Activated B cell treated with CpG ODN at 0.5 μM for 24 hours (primary cell): ENCODE data around the gene CAMSAP3. TPM values are rescaled to one million over a fixed set of nuclear protein-coding genes. Genes with fewer than 3 reads are reported as not detected.

Source experiments
- ATAC-seq: fragments of 200-7000 bp; cut with Tn5 transposase; one replicate; pipeline ENCODE4 v1.10.0; 2021; ENCODE audit warnings: low read depth, mild to moderate bottlenecking, moderate library complexity
- CTCF ChIA-PET: fragments of 350-600 bp; sonication (Branson Sonifier 250); formaldehyde crosslinking; loops from one replicate; lab custom pipeline; 2021; ENCODE audit warnings: antibody characterized with exemption; lab: Charles Lee
- POLR2A ChIA-PET: fragments of 350-600 bp; sonication (Branson Sonifier 250); formaldehyde crosslinking; loops from one replicate; lab custom pipeline; 2021; ENCODE audit warnings: antibody characterized with exemption; lab: Charles Lee
- DNase-seq: peaks from one replicate; pipeline ENCODE4 v3.0.0; 2022
- H3K27ac Mint-ChIP-seq: one replicate; pipeline ENCODE4 v1.8.0; 2020; ENCODE audit warnings: mixed read lengths
- H3K27me3 Mint-ChIP-seq: one replicate; pipeline ENCODE4 v1.8.0; 2021; ENCODE audit warnings: mixed read lengths
- H3K36me3 Mint-ChIP-seq: one replicate; pipeline ENCODE4 v1.8.0; 2021; ENCODE audit warnings: low read depth, mixed read lengths
- H3K4me1 Mint-ChIP-seq: one replicate; pipeline ENCODE4 v1.8.0; 2021; ENCODE audit warnings: mixed read lengths
- H3K4me3 Mint-ChIP-seq: one replicate; pipeline ENCODE4 v1.8.0; 2020; ENCODE audit warnings: mild to moderate bottlenecking, mixed read lengths
- H3K9me3 Mint-ChIP-seq: one replicate; pipeline ENCODE4 v1.8.0; 2020; ENCODE audit warnings: mixed read lengths
- CTCF ChIP-seq: fragments of 200-600 bp; IDR thresholded peaks from one replicate; pipeline ENCODE4 v1.8.0; 2022; ENCODE audit warnings: antibody characterized with exemption, mild to moderate bottlenecking
- intact Hi-C: fragments of 100-400 bp; cut with micrococcal nuclease; formaldehyde crosslinking; loops from one replicate; pipeline ENCODE4 v1.15.1; 2024
- total RNA-seq: library from RNA; stranded (reverse); gene quantifications from 2 replicates; pipeline ENCODE4 v1.2.3, GENCODE V29; 2022

CAMSAP3 gene
- total RNA-seq, 1 donor from 2014 or later: 0.80 TPM

GRCh38 chr19:7550169-7550770, 45.4 kb upstream of the CAMSAP3 start:
- Mint-ChIP-seq H3K4me3 (no peak overlapping the region), H3K36me3 (peaks cover 42% of the 10 kb centered on the region), H3K27ac (no peak overlapping the region), H3K27me3 (no peaks in the 10 kb centered on the region), H3K4me1 (peaks cover 10% of the 10 kb centered on the region), H3K9me3 (no peaks in the 10 kb centered on the region)
- DNase-seq (no peak), ATAC-seq (no peak)
- ChIA-PET CTCF (no interaction called here), POLR2A (no interaction called here)
- no peak for TF ChIP-seq CTCF
- intact Hi-C loops: no loop called here

GRCh38 chr19:7550987-7551761, 44.5 kb upstream of the CAMSAP3 start:
- peak; percentile 22 for DNase-seq
- intact Hi-C loops: loop anchor here (1.0 kb wide), 1 partner anchor 16 kb away; the partner anchor contains the start of gene PNPLA6

GRCh38 chr19:7552781-7553180, 42.9 kb upstream of the CAMSAP3 start:
- CTCF ChIA-PET: interaction anchor here (1.5 kb wide), 1 partner anchor 16 kb away, joined by 5 read pairs; no protein-coding TSS in a partner anchor

More at GRCh38 chr19:7550987-7551761, 44.5 kb upstream of the CAMSAP3 start:
- H3K27me3 Mint-ChIP-seq: no peaks in the 10 kb centered on the region
- H3K4me3 Mint-ChIP-seq: no peak overlapping the region
- peak; percentile 81 for ATAC-seq
- no peak for TF ChIP-seq CTCF
- ChIA-PET POLR2A (no interaction called here), CTCF (no interaction called here)
- H3K9me3 Mint-ChIP-seq: no peaks in the 10 kb centered on the region
- peaks cover 3% of the 10 kb centered on the region for H3K4me1 Mint-ChIP-seq
- peaks cover 40% of the 10 kb centered on the region for H3K36me3 Mint-ChIP-seq
- H3K27ac Mint-ChIP-seq: no peak overlapping the region

GRCh38 chr19:7554565-7554964, 41.1 kb upstream of the CAMSAP3 start:
- Mint-ChIP-seq H3K27me3 (no peaks in the 10 kb centered on the region), H3K9me3 (no peaks in the 10 kb centered on the region), H3K4me1 (peaks cover 3% of the 10 kb centered on the region), H3K4me3 (no peak overlapping the region), H3K27ac (no peak overlapping the region), H3K36me3 (peaks cover 68% of the 10 kb centered on the region)
- intact Hi-C loops: no loop called here
- CTCF ChIA-PET: interaction anchor here (0.6 kb wide), 1 partner anchor 18 kb away, joined by 4 read pairs; no protein-coding TSS in a partner anchor
- DNase-seq: no peak
- no peak for ATAC-seq
- no peak for TF ChIP-seq CTCF
- POLR2A ChIA-PET: no interaction called here

More at GRCh38 chr19:7552781-7553180, 42.9 kb upstream of the CAMSAP3 start:
- POLR2A ChIA-PET: interaction anchor here (0.7 kb wide), 2 partner anchors 53 to 56 kb away, joined by 4 to 6 read pairs; no protein-coding TSS in a partner anchor
- H3K27ac Mint-ChIP-seq: no peak overlapping the region
- no peaks in the 10 kb centered on the region for H3K27me3 Mint-ChIP-seq
- intact Hi-C loops: no loop called here
- H3K4me1 Mint-ChIP-seq: peaks cover 3% of the 10 kb centered on the region
- no peak for DNase-seq
- ATAC-seq: no peak
- H3K36me3 Mint-ChIP-seq: peaks cover 53% of the 10 kb centered on the region
- H3K9me3 Mint-ChIP-seq: no peaks in the 10 kb centered on the region
- no peak for TF ChIP-seq CTCF
- no peak overlapping the region for H3K4me3 Mint-ChIP-seq
